ENCODE data around the gene SMIM11.

Gene SMIM11

DNA sequence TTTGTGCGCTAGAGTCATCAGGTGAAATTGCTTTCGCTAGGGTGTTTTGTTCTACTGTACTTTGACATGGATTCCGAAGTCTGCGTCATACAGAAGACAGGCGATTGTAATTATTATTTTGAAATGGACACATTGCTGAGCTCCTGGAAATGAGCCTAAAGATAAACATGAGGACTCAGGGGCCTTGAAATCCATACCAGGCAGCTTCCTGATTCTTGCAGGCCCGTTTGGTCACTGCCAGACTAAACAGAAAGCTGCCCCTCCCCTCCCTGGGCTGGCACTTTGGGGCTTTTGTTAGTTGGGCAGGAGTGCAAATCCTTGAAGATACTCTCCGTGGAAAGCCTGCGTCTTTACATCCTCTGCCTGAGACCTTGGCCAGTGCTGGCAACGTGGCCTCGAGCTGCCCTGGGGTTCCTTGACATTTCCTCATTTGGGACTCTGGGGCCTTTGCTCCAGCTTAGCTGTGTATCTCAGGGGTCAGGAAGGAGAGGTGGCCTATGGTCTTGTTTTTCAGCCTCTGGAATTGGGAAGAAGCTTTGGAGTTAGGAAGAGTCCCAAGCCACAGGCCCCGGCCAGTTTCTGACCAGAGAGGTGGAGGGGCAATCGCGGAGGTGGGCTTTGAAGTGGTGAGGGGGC is 38.4 kb upstream of the SMIM11 start:
- TF ChIP-seq POU6F1 (CRISPR knock-in tag; IDR thresholded peaks at IDR 0.05; ENCODE audit: borderline replicate concordance, low read depth), result no peak
- no peak for TF ChIP-seq ZFP3 (CRISPR knock-in tag; IDR thresholded peaks at IDR 0.05)
- no peak for TF ChIP-seq ESRRG (CRISPR knock-in tag; IDR thresholded peaks at IDR 0.05)
- TF ChIP-seq CSDC2 (CRISPR knock-in tag; IDR thresholded peaks at IDR 0.05), result no peak
- TF ChIP-seq, protein P1, sequence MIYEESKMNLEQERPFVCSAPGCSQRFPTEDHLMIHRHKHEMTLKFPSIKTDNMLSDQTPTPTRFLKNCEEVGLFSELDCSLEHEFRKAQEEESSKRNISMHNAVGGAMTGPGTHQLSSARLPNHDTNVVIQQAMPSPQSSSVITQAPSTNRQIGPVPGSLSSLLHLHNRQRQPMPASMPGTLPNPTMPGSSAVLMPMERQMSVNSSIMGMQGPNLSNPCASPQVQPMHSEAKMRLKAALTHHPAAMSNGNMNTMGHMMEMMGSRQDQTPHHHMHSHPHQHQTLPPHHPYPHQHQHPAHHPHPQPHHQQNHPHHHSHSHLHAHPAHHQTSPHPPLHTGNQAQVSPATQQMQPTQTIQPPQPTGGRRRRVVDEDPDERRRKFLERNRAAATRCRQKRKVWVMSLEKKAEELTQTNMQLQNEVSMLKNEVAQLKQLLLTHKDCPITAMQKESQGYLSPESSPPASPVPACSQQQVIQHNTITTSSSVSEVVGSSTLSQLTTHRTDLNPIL (CRISPR knock-in tag; IDR thresholded peaks at IDR 0.05; ENCODE audit: low read depth), result no peak
- TF ChIP-seq ZFP30 (CRISPR knock-in tag; IDR thresholded peaks at IDR 0.05), result no peak
- ATAC-seq, result no peak

DNA sequence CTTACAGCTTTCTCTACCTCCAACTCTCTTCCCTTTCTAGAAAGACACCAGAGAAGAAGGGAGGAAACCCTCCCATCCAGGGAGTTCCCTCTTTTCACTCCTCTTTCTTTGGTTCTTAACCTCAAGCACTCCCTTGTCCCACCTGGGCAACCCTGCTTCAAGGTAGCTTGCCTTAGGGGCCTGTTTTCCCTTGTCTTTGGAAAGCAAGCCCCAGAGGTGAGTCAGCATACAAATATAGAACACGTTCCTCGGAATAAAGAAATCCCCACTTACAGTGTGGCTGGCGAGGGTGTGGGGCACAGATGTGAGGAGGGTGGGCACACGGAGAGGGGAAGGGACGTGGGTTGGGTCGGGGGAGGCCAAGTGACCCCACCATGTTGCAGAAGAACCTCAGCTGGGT is 37.6 kb upstream of the SMIM11 start:
- TF ChIP-seq ZNF70 (CRISPR knock-in tag; IDR thresholded peaks at IDR 0.05), result no peak
- no peak for TF ChIP-seq SNAI2 (CRISPR knock-in tag; IDR thresholded peaks at IDR 0.05)
- no peak for TF ChIP-seq GLIS3 (CRISPR knock-in tag; IDR thresholded peaks at IDR 0.05)
- TF ChIP-seq TSHZ2 (CRISPR knock-in tag; IDR thresholded peaks at IDR 0.05), result no peak
- no peak for TF ChIP-seq ZFP3 (CRISPR knock-in tag; IDR thresholded peaks at IDR 0.05)
- no peak for TF ChIP-seq ISL1 (CRISPR knock-in tag; IDR thresholded peaks at IDR 0.05)
- no peak for TF ChIP-seq POU6F1 (CRISPR knock-in tag; IDR thresholded peaks at IDR 0.05; ENCODE audit: borderline replicate concordance, low read depth)
- no peak for TF ChIP-seq ARNTL (CRISPR knock-in tag; IDR thresholded peaks at IDR 0.05; ENCODE audit: borderline replicate concordance, low read depth)
- no peak for TF ChIP-seq RARB (CRISPR knock-in tag; IDR thresholded peaks at IDR 0.05)
- no peak for TF ChIP-seq ZNF8 (CRISPR knock-in tag; IDR thresholded peaks at IDR 0.05)
- TF ChIP-seq, protein P1 (CRISPR knock-in tag; IDR thresholded peaks at IDR 0.05; ENCODE audit: low read depth), result no peak
- TF ChIP-seq PATZ1 (CRISPR knock-in tag; IDR thresholded peaks at IDR 0.05; ENCODE audit: borderline replicate concordance), result no peak
- TF ChIP-seq ZFP30 (CRISPR knock-in tag; IDR thresholded peaks at IDR 0.05), result no peak
- TF ChIP-seq OSR1 (CRISPR knock-in tag; IDR thresholded peaks at IDR 0.05), result no peak
- ATAC-seq, result no peak

DNA sequence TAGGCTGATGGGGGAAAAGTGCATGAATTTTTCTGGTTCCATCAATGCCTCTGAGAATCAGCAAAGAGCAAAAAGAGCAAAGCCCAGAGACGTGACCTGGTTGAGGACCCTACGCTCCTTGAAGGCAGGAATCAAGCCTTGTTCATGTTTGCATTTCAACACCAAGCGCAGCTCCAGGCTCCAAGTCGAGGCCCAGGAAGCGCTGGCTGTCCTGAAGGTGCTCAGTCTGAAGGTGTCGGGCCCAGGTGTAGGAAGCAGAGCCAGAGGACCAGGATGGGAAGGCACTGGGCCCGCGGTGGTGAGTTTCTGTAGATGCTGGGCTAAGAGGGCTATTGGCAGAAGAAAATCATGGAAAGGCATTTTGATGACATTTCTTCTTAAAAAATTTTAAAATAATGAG is 37.1 kb upstream of the SMIM11 start:
- no peak for ATAC-seq
- TF ChIP-seq PATZ1 (CRISPR knock-in tag; IDR thresholded peaks at IDR 0.05; ENCODE audit: borderline replicate concordance) (no peak), OSR1 (CRISPR knock-in tag; IDR thresholded peaks at IDR 0.05) (no peak), POU6F1 (CRISPR knock-in tag; IDR thresholded peaks at IDR 0.05; ENCODE audit: borderline replicate concordance, low read depth) (no peak), ZNF565 (CRISPR knock-in tag; conservative IDR thresholded peaks at IDR 0.05; ENCODE audit: low read depth) (no peak), CSRNP3 (CRISPR knock-in tag; IDR thresholded peaks at IDR 0.05) (no peak)

Data from SK-N-SH treated with all-trans-retinoic acid at 6 μM for 48 hours (cell line).